ENCODE measurements around the gene LRCH4.

GRCh38 chr7:100567751-100568175, 18.2 kb downstream of the LRCH4 start:
- TF ChIP-seq POLR2A (IDR thresholded peaks at IDR 0.05; ENCODE audit: extremely low read depth, insufficient read length) (no peak), CTCF (IDR thresholded peaks at IDR 0.05; ENCODE audit: low read depth, low read length) (no peak), MYC (IDR thresholded peaks at IDR 0.05; ENCODE audit: low read depth, low read length) (no peak), MAX (IDR thresholded peaks at IDR 0.05; ENCODE audit: low read depth, low read length) (no peak)
